ENCODE measurements around the gene UBE2E2.

Gene UBE2E2

DNA sequence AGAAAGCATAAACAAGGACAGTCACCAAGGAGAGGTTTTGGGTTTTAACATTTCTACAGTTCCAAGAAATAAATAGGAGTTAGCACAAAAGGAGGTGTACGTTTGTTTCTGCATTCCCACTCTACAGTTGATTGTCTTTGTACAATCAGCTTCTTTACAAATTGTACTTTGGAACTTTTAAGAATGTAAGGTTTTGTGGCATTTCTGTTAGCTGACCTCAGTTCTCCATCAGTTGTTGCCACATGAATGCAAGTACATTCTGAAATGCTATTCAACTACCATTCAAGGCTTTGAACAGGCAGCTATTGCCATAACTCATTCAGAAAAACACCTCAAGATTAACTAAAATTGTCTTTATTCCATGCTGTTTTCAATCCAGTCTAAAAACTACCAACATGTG lies 349.4 kb downstream of the UBE2E2 start:
- H3K9me3 ChIP-seq (ENCODE audit: control insufficient read depth in 2 of 2, low read length in 2 of 2) = no peaks in the 10 kb centered on the region
- H3K27me3 ChIP-seq (ENCODE audit: control insufficient read depth in 2 of 2, insufficient read depth in 2 of 2, low read length in 2 of 2) = no peaks in the 10 kb centered on the region
- H3K36me3 ChIP-seq (ENCODE audit: control insufficient read depth in 2 of 2, insufficient read depth in 2 of 2, low read length in 2 of 2) = no peaks in the 10 kb centered on the region
- no peak overlapping the region for H3K27ac ChIP-seq (ENCODE audit: low read depth in 2 of 2, low read length in 2 of 2)
- H3K4me1 ChIP-seq (ENCODE audit: control insufficient read depth in 2 of 2, insufficient read depth in 2 of 2, low read length in 2 of 2) = no peaks in the 10 kb centered on the region
- H3K4me3 ChIP-seq (ENCODE audit: low read length in 2 of 2) = no peak overlapping the region
- no peak overlapping the region for H3K9ac ChIP-seq (ENCODE audit: low read depth in 1 of 2, low read length in 2 of 2)

DNA sequence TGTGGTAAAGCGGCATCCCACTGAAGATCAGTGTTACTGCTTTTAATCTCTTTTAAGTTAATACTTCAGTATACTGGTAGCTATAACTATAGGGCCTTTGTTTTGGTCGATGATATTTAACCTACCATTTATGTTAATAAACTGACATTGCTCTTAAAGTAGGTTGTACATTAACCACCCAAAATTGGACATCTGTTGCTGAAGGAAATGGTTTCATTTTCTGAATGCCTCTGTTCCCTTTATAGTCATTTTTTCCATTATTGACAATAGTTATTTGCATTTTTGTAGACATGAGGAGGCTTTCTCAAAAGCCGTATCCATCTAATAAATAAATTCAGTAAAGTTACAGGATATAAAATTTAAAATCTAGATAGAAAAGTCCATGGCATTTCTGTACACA lies 350.2 kb downstream of the UBE2E2 start:
- Histone ChIP-seq H3K4me3 (ENCODE audit: low read length in 2 of 2) (no peak overlapping the region), H3K27me3 (ENCODE audit: control insufficient read depth in 2 of 2, insufficient read depth in 2 of 2, low read length in 2 of 2) (no peaks in the 10 kb centered on the region), H3K27ac (ENCODE audit: low read depth in 2 of 2, low read length in 2 of 2) (no peak overlapping the region), H3K9me3 (ENCODE audit: control insufficient read depth in 2 of 2, low read length in 2 of 2) (no peaks in the 10 kb centered on the region), H3K9ac (ENCODE audit: low read depth in 1 of 2, low read length in 2 of 2) (no peak overlapping the region), H3K36me3 (ENCODE audit: control insufficient read depth in 2 of 2, insufficient read depth in 2 of 2, low read length in 2 of 2) (no peaks in the 10 kb centered on the region), H3K4me1 (ENCODE audit: control insufficient read depth in 2 of 2, insufficient read depth in 2 of 2, low read length in 2 of 2) (no peaks in the 10 kb centered on the region)

DNA sequence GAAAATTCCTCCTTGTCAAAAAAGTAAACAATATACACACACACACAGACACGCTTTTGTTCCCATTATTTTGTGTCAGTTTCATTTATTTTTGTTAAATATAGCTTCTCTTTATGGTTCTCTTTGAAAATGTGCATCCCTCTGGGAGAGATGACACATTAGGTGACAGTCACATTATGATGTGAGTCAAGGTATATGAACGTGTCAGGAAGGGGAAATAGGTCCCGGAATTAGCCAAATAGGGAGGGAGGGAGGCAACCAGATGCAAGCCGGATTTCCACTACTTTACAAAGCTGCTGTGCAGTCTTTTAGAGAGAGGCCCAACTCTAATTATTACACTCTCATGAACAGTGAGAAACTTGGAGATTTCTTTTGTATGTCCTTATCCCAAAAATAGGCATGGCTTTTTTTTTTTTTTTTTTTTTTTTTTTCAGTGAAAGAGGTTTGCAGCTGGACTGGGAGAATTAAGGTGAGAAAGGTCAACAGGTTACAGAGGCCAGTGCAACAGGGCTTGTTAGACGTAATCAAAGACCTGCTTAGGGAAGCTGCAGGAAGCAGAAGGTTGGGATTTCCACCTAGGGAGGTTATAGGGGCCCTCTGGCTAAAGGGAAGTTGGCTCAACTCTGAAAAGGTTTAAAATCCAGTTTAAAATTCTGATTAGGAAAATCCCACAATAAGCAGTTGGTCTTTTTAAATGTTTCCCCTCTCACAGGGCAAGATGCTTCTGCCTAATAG lies 362.1 kb downstream of the UBE2E2 start:
- H3K9ac ChIP-seq (ENCODE audit: low read depth in 1 of 2, low read length in 2 of 2) = no peak overlapping the region
- H3K4me1 ChIP-seq (ENCODE audit: control insufficient read depth in 2 of 2, insufficient read depth in 2 of 2, low read length in 2 of 2) = no peaks in the 10 kb centered on the region
- H3K9me3 ChIP-seq (ENCODE audit: control insufficient read depth in 2 of 2, low read length in 2 of 2) = no peaks in the 10 kb centered on the region
- no peaks in the 10 kb centered on the region for H3K36me3 ChIP-seq (ENCODE audit: control insufficient read depth in 2 of 2, insufficient read depth in 2 of 2, low read length in 2 of 2)
- no peaks in the 10 kb centered on the region for H3K27me3 ChIP-seq (ENCODE audit: control insufficient read depth in 2 of 2, insufficient read depth in 2 of 2, low read length in 2 of 2)
- H3K27ac ChIP-seq (ENCODE audit: low read depth in 2 of 2, low read length in 2 of 2) = no peak overlapping the region
- H3K4me3 ChIP-seq (ENCODE audit: low read length in 2 of 2) = no peak overlapping the region

DNA sequence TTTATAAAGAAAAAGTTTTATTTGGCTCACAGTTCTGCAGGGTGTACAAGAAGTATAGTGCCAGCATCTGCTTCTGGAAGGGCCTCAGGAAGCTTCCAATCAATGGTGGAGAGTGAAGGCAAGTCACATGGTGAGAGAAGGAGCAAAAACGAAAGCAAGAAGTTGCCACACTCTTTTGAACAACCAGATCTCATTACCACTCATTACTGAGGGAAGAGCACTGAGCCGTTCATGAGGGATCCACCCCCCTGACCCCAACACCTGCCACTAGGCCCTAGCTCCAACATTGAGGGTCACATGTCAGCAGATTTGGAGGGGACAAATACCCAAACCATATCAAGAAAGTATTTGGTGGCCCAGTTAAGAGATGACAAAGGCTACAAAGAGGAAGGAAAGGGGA lies 363.4 kb downstream of the UBE2E2 start:
- no peaks in the 10 kb centered on the region for H3K36me3 ChIP-seq (ENCODE audit: control insufficient read depth in 2 of 2, insufficient read depth in 2 of 2, low read length in 2 of 2)
- H3K27ac ChIP-seq (ENCODE audit: low read depth in 2 of 2, low read length in 2 of 2) = no peak overlapping the region
- H3K27me3 ChIP-seq (ENCODE audit: control insufficient read depth in 2 of 2, insufficient read depth in 2 of 2, low read length in 2 of 2) = no peaks in the 10 kb centered on the region
- no peaks in the 10 kb centered on the region for H3K4me1 ChIP-seq (ENCODE audit: control insufficient read depth in 2 of 2, insufficient read depth in 2 of 2, low read length in 2 of 2)
- H3K9ac ChIP-seq (ENCODE audit: low read depth in 1 of 2, low read length in 2 of 2) = no peak overlapping the region
- H3K9me3 ChIP-seq (ENCODE audit: control insufficient read depth in 2 of 2, low read length in 2 of 2) = no peaks in the 10 kb centered on the region
- H3K4me3 ChIP-seq (ENCODE audit: low read length in 2 of 2) = no peak overlapping the region

DNA sequence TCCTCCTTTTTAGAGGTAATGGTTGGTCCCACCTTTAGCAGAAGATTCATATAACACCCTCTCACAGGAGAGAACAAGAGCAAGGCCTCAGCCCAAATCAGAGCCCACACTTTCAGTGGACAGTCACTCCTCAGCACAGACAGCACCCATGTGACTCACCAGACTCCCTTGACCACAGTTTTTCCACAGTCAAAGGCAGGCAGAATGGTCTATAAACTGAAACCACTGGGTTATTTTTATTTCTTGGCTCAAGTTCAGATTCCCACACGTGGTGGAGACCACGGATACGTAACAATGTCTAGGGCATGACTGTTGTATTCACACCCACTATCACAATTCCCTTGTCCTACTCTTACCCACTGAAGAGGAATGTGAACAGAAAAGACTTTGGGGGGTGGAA lies 364.8 kb downstream of the UBE2E2 start:
- Histone ChIP-seq H3K27ac (ENCODE audit: low read depth in 2 of 2, low read length in 2 of 2) (no peak overlapping the region), H3K27me3 (ENCODE audit: control insufficient read depth in 2 of 2, insufficient read depth in 2 of 2, low read length in 2 of 2) (no peaks in the 10 kb centered on the region), H3K4me1 (ENCODE audit: control insufficient read depth in 2 of 2, insufficient read depth in 2 of 2, low read length in 2 of 2) (no peaks in the 10 kb centered on the region), H3K4me3 (ENCODE audit: low read length in 2 of 2) (no peak overlapping the region), H3K36me3 (ENCODE audit: control insufficient read depth in 2 of 2, insufficient read depth in 2 of 2, low read length in 2 of 2) (no peaks in the 10 kb centered on the region), H3K9me3 (ENCODE audit: control insufficient read depth in 2 of 2, low read length in 2 of 2) (no peaks in the 10 kb centered on the region), H3K9ac (ENCODE audit: low read depth in 1 of 2, low read length in 2 of 2) (no peak overlapping the region)

DNA sequence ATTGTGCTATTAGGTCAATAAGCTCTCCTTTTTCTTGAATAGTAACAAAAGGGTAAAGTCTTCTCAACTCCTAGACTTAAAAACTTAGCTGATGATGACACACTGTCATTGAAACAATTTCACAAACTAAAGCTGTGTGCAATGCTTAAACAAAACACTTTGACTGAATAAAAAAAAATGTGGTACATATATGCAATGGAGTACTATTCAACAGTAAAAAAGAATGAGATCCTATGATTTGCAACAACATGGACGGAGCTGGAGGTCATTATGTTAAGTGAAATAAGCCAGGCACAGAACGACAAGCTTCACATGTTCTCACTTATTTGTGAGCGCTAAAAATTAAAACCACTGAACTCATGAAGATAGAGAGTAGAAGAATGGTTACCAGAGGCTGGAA lies 370.7 kb downstream of the UBE2E2 start:
- no peaks in the 10 kb centered on the region for H3K27me3 ChIP-seq (ENCODE audit: control insufficient read depth in 2 of 2, insufficient read depth in 2 of 2, low read length in 2 of 2)

DNA sequence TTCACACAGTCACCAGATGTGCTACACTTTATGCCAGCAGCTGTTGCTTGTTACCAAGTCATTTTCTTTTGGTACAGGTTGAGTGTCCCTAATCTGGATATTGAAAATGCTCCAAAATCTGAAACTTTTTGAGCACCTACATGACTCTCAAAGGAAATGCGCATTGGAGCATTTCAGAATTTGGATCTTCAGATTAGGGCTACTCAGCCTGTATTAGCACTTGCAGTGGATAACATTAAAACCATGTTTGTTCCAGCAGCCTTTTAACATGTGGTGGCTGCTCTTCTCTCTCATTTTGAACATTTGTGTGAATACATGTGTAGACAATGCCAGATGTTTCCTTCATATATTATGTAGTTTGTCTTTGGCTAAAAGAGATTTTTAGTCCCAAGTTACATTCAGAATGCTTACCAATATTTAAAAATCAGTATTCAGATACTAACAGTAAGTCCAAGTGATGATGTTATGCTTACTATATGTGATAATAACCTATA lies 371.7 kb downstream of the UBE2E2 start:
- Histone ChIP-seq H3K9ac (ENCODE audit: low read depth in 1 of 2, low read length in 2 of 2) (no peak overlapping the region), H3K36me3 (ENCODE audit: control insufficient read depth in 2 of 2, insufficient read depth in 2 of 2, low read length in 2 of 2) (no peaks in the 10 kb centered on the region)

More for the DNA sequence above, 370.7 kb downstream of the UBE2E2 start:
- no peaks in the 10 kb centered on the region for H3K36me3 ChIP-seq (ENCODE audit: control insufficient read depth in 2 of 2, insufficient read depth in 2 of 2, low read length in 2 of 2)
- H3K27ac ChIP-seq (ENCODE audit: low read depth in 2 of 2, low read length in 2 of 2) = no peak overlapping the region
- peaks cover 0 to 3% of the 10 kb centered on the region in 2 donors for H3K9me3 ChIP-seq (ENCODE audit: control insufficient read depth in 2 of 2, low read length in 2 of 2)
- no peaks in the 10 kb centered on the region for H3K4me1 ChIP-seq (ENCODE audit: control insufficient read depth in 2 of 2, insufficient read depth in 2 of 2, low read length in 2 of 2)
- H3K9ac ChIP-seq (ENCODE audit: low read depth in 1 of 2, low read length in 2 of 2) = no peak overlapping the region
- no peak overlapping the region for H3K4me3 ChIP-seq (ENCODE audit: low read length in 2 of 2)

DNA sequence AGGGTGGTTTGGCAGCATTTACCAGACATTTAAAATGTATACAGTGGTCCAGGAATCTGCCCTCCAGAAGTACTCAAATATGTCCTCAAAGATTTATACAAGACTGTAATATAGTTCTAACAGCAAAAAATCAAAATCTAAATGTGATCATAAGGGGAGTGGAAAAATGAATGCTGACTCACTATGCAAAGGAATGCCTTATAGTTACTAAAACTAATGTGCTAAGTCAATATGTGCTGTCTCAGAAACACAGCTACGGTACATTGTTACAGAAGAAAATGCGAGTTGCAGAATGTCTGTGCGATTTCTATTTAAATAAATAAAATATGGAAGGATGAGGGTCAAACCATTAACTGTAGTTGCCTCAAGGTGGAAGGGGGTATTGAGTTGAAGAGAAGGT lies 372.6 kb downstream of the UBE2E2 start:
- H3K9ac ChIP-seq (ENCODE audit: low read depth in 1 of 2, low read length in 2 of 2) = no peak overlapping the region
- H3K4me3 ChIP-seq (ENCODE audit: low read length in 2 of 2) = no peak overlapping the region
- H3K27me3 ChIP-seq (ENCODE audit: control insufficient read depth in 2 of 2, insufficient read depth in 2 of 2, low read length in 2 of 2) = no peaks in the 10 kb centered on the region
- no peak overlapping the region for H3K27ac ChIP-seq (ENCODE audit: low read depth in 2 of 2, low read length in 2 of 2)
- no peaks in the 10 kb centered on the region for H3K4me1 ChIP-seq (ENCODE audit: control insufficient read depth in 2 of 2, insufficient read depth in 2 of 2, low read length in 2 of 2)
- H3K9me3 ChIP-seq (ENCODE audit: control insufficient read depth in 2 of 2, low read length in 2 of 2) = peaks cover 0 to 3% of the 10 kb centered on the region in 2 donors
- no peaks in the 10 kb centered on the region for H3K36me3 ChIP-seq (ENCODE audit: control insufficient read depth in 2 of 2, insufficient read depth in 2 of 2, low read length in 2 of 2)

More for the DNA sequence above, 371.7 kb downstream of the UBE2E2 start:
- Histone ChIP-seq H3K27me3 (ENCODE audit: control insufficient read depth in 2 of 2, insufficient read depth in 2 of 2, low read length in 2 of 2) (no peaks in the 10 kb centered on the region), H3K9me3 (ENCODE audit: control insufficient read depth in 2 of 2, low read length in 2 of 2) (peaks cover 0 to 3% of the 10 kb centered on the region in 2 donors), H3K4me3 (ENCODE audit: low read length in 2 of 2) (no peak overlapping the region), H3K27ac (ENCODE audit: low read depth in 2 of 2, low read length in 2 of 2) (no peak overlapping the region), H3K4me1 (ENCODE audit: control insufficient read depth in 2 of 2, insufficient read depth in 2 of 2, low read length in 2 of 2) (no peaks in the 10 kb centered on the region)

DNA sequence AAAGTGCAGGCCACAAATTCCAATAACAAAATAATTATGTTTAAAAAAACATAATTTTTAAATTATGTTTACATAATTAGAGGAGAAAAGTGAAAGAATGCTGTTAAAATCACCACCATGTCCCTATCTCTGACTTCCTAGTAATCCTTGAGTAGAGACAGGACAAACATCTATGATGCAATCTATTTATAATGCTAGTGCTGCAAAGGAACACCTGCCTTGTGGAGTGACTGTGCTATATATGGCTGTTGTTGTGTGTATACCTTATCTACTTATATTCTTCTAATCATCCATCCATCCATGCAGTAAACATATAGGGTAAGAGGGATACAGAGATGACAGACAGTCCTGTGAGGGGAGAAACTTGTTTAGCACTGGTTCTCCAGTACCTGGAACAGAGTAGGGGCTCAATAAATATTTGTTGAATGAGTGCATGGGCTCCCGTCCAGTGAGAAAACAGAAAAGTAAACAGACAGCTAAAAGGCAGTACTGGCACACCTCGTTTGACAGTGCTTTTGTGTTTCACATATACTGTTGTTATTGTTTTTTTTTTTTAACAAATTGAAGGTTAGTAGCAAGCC lies 373.3 kb downstream of the UBE2E2 start:
- Histone ChIP-seq H3K4me3 (ENCODE audit: low read length in 2 of 2) (no peak overlapping the region), H3K27ac (ENCODE audit: low read depth in 2 of 2, low read length in 2 of 2) (no peak overlapping the region), H3K4me1 (ENCODE audit: control insufficient read depth in 2 of 2, insufficient read depth in 2 of 2, low read length in 2 of 2) (no peaks in the 10 kb centered on the region)

DNA sequence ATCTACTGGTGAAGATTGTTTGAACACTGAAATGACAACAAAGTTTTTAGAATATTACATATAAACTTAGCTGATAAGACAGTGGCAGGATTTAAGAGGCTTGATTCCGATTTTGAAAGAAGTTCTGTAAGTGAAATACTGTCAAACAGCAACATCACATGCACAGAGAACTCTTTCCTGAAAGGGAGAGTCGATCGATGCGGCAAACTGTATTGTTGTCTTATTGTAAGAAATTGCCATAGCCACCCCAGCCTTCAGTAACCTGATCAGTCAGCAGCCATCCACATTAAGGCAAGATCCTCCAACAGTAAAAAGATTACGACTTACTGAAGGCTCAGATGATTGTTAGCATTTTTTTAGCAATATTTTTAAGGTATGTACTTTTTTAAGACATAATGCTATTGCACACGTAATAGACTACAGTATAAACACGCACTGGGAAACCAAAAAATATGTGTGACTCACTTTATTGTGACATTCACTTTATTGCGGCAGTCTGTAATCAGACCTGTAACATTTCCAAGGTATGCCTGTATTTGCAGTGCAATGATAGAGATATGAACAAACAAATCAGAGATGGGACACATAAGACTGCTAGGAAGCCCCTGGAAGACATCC lies 377.1 kb downstream of the UBE2E2 start:
- H3K4me3 ChIP-seq (ENCODE audit: low read length in 2 of 2) = no peak overlapping the region
- no peak overlapping the region for H3K27ac ChIP-seq (ENCODE audit: low read depth in 2 of 2, low read length in 2 of 2)
- no peaks in the 10 kb centered on the region for H3K9me3 ChIP-seq (ENCODE audit: control insufficient read depth in 2 of 2, low read length in 2 of 2)
- no peak overlapping the region for H3K9ac ChIP-seq (ENCODE audit: low read depth in 1 of 2, low read length in 2 of 2)
- no peaks in the 10 kb centered on the region for H3K36me3 ChIP-seq (ENCODE audit: control insufficient read depth in 2 of 2, insufficient read depth in 2 of 2, low read length in 2 of 2)
- H3K27me3 ChIP-seq (ENCODE audit: control insufficient read depth in 2 of 2, insufficient read depth in 2 of 2, low read length in 2 of 2) = no peaks in the 10 kb centered on the region
- no peaks in the 10 kb centered on the region for H3K4me1 ChIP-seq (ENCODE audit: control insufficient read depth in 2 of 2, insufficient read depth in 2 of 2, low read length in 2 of 2)

More for the DNA sequence above, 373.3 kb downstream of the UBE2E2 start:
- Histone ChIP-seq H3K27me3 (ENCODE audit: control insufficient read depth in 2 of 2, insufficient read depth in 2 of 2, low read length in 2 of 2) (no peaks in the 10 kb centered on the region), H3K9ac (ENCODE audit: low read depth in 1 of 2, low read length in 2 of 2) (no peak overlapping the region), H3K9me3 (ENCODE audit: control insufficient read depth in 2 of 2, low read length in 2 of 2) (peaks cover 0 to 3% of the 10 kb centered on the region in 2 donors), H3K36me3 (ENCODE audit: control insufficient read depth in 2 of 2, insufficient read depth in 2 of 2, low read length in 2 of 2) (no peaks in the 10 kb centered on the region)
